Measurements from ENCODE around the gene CLASP1. TPM values are rescaled to one million over a fixed set of nuclear protein-coding genes. Genes with fewer than 3 reads are reported as not detected.

CLASP1 gene
- total and polyA plus RNA-seq, 4 donors: 7.5 to 50.0 (median 21.9) TPM

- no peak for TF ChIP-seq ATF3 (IDR thresholded peaks at IDR 0.05)
- no peak for TF ChIP-seq ZBTB33 (IDR thresholded peaks at IDR 0.05)
- TF ChIP-seq HNF4A (conservative IDR thresholded peaks at IDR 0.05): no peak
- TF ChIP-seq MAX (IDR thresholded peaks at IDR 0.05): no peak
- peak; percentile 8 for TF ChIP-seq NR2F2 (IDR thresholded peaks at IDR 0.05)
- TF ChIP-seq SP1 (IDR thresholded peaks at IDR 0.05): no peak
- TF ChIP-seq FOXA2 (IDR thresholded peaks at IDR 0.05): no peak
- TF ChIP-seq RXRA (IDR thresholded peaks at IDR 0.05): peak; percentile 21 to 29
- no peak for TF ChIP-seq CTCF (IDR thresholded peaks at IDR 0.05; ENCODE audit: low read depth, low read length, missing input control)
- TF ChIP-seq GABPA (IDR thresholded peaks at IDR 0.05 in 1 of 2, conservative IDR thresholded peaks at IDR 0.05 in 1 of 2): no peak
- TF ChIP-seq HNF4G (IDR thresholded peaks at IDR 0.05): no peak
- no peak for TF ChIP-seq JUND (IDR thresholded peaks at IDR 0.05)
- TF ChIP-seq RAD21 (IDR thresholded peaks at IDR 0.05): no peak
- H3K36me3 ChIP-seq (ENCODE audit: control insufficient read depth in 4 of 4, insufficient read depth in 3 of 4, low read depth in 1 of 4, low read length in 3 of 4): peaks cover 7 to 24% (median 13%) of the 10 kb centered on the region in 4 donors
- DNase-seq (ENCODE audit: low spot score): no peak
- no peak overlapping the region for H3K4me3 ChIP-seq (ENCODE audit: low read depth in 1 of 3, low read length in 3 of 3)
- H3K4me1 ChIP-seq (ENCODE audit: control insufficient read depth in 4 of 4, insufficient read depth in 4 of 4, low read length in 3 of 4): peaks cover 5 to 29% (median 26%) of the 10 kb centered on the region in 4 donors
- H3K27me3 ChIP-seq (ENCODE audit: control insufficient read depth in 4 of 4, insufficient read depth in 4 of 4, low read length in 3 of 4): no peaks in the 10 kb centered on the region
- H3K9me3 ChIP-seq (ENCODE audit: control insufficient read depth in 4 of 4, low read length in 3 of 4): no peaks in the 10 kb centered on the region
- no peak overlapping the region for H3K27ac ChIP-seq (ENCODE audit: low read depth in 1 of 2, low read length in 2 of 2)
- 85% methylated on average over 9 of the region's 9 CpGs for WGBS
- H3K9ac ChIP-seq (ENCODE audit: low read depth in 1 of 2, low read length in 2 of 2): no peak overlapping the region
Measured at GRCh38 chr2:121524685-121525425, 124.4 kb downstream of the CLASP1 start.

GRCh38 chr2:121521359-121521758 is 127.9 kb downstream of the CLASP1 start:
- H3K27ac ChIP-seq (ENCODE audit: low read depth in 1 of 2, low read length in 2 of 2): no peak overlapping the region
- TF ChIP-seq FOXA1 (IDR thresholded peaks at IDR 0.05) (no peak), YY1 (IDR thresholded peaks at IDR 0.05) (no peak), CTCF (IDR thresholded peaks at IDR 0.05; ENCODE audit: low read depth, low read length, missing input control) (no peak), RAD21 (IDR thresholded peaks at IDR 0.05) (no peak), HNF4A (conservative IDR thresholded peaks at IDR 0.05) (no peak), HNF4G (IDR thresholded peaks at IDR 0.05) (no peak), GABPA (IDR thresholded peaks at IDR 0.05 in 1 of 2, conservative IDR thresholded peaks at IDR 0.05 in 1 of 2) (no peak), ZBTB33 (IDR thresholded peaks at IDR 0.05) (no peak), JUND (IDR thresholded peaks at IDR 0.05) (no peak), RXRA (IDR thresholded peaks at IDR 0.05) (no peak), MAX (IDR thresholded peaks at IDR 0.05) (no peak), ATF3 (IDR thresholded peaks at IDR 0.05) (no peak), SP1 (IDR thresholded peaks at IDR 0.05) (no peak)
- WGBS: 97% methylated on average over 10 of the region's 10 CpGs
- DNase-seq (ENCODE audit: low spot score): no peak
- H3K27me3 ChIP-seq (ENCODE audit: control insufficient read depth in 4 of 4, insufficient read depth in 4 of 4, low read length in 3 of 4): no peaks in the 10 kb centered on the region
- H3K9ac ChIP-seq (ENCODE audit: low read depth in 1 of 2, low read length in 2 of 2): no peak overlapping the region
- H3K36me3 ChIP-seq (ENCODE audit: control insufficient read depth in 4 of 4, insufficient read depth in 3 of 4, low read depth in 1 of 4, low read length in 3 of 4): peaks cover 5 to 25% (median 14%) of the 10 kb centered on the region in 4 donors
- H3K9me3 ChIP-seq (ENCODE audit: control insufficient read depth in 4 of 4, low read length in 3 of 4): no peaks in the 10 kb centered on the region
- peaks cover 0 to 3% (median 3%) of the 10 kb centered on the region in 4 donors for H3K4me1 ChIP-seq (ENCODE audit: control insufficient read depth in 4 of 4, insufficient read depth in 4 of 4, low read length in 3 of 4)
- no peak overlapping the region for H3K4me3 ChIP-seq (ENCODE audit: low read depth in 1 of 3, low read length in 3 of 3)
